HG02973 (cell line): ENCODE results near the gene STK32C.
"Not testable (repeated sequence)": the region's sequence is repeated elsewhere in the genome, so short reads cannot be mapped to it uniquely, and the experiment has no call there.

Source experiments
- ATAC-seq: cut with Tn5 transposase; IDR thresholded peaks from one replicate; pipeline ENCODE4 v1.9.1; 2021; ENCODE audit warnings: moderate library complexity; ENCODE audit not compliant: unreplicated experiment

STK32C gene

DNA sequence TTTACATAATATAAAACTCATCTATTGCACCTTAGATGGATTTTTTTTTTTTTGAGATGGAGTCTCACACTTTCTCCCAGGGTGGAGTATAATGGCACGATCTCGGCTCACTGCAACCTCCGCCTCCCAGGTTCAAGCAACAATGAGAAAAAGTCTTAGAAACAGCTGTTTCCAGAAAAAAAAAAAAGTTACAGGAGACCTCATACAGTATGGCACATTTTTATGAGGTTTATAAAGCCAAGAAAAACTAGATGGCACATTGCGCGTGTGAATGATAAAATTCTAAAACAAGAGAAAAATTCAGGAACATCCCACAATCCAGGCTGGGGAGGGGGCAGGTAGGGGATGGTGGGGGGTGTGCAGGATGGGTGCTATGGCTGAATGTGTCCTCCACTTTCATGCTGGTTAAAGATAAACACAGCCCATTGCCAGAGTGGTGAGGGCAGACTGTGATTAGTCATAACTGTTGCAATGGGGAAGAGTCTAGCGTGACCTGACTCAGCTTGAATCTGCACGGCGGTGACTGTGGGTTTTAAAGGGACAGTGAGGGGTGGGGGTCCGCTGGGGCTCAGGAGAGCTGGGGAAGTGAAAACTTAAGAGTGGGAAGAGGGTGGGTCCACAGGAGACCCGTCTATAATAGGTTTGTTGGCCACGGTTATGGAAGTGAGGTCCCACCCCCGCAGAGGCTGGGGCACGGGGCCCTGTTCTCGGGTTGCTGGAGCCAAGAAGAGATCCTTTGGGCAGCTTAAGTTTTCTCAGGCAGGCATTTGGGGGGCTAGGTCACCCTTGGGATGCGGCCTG lies 12.3 kb upstream of the STK32C start:
- peak; percentile 99 for ATAC-seq

DNA sequence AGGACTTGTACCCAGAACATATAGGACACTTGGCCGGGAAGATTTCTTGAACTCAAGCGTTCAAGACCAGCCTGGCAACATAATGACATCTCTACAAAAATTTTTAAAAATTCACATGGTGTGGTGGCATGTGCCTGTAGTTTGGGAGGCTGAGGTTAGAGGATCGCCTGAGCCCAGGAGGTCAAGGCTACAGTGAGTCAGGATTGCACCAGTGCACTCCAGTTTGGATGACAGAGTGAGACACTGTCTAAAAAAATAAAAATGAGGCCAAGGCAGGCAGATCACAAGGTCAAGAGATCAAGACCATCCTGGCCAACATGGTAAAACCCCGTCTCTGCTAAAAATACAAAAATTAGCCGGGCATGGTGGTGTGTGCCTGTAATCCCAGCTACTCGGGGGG lies 9.7 kb upstream of the STK32C start:
- not testable (repeated sequence) for ATAC-seq

DNA sequence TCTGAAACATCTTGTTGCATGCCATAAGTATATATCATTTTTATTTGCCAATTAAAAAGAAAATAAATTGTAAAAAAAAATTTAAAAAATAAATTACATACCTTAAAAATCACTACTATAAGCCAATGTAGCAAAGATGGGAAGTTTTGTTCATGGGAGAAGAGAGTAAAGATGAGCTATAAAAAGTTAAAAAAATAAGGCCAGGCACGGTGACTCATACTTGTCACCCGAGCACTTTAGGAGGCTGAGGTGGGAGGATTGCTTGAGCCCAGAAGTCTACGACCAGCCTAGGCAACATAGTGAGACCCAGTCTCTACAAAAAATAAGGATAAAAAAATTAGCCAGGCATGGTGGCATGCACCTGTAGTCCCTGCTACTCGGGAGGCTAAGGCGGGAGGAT lies 8.4 kb upstream of the STK32C start:
- ATAC-seq: no peak

DNA sequence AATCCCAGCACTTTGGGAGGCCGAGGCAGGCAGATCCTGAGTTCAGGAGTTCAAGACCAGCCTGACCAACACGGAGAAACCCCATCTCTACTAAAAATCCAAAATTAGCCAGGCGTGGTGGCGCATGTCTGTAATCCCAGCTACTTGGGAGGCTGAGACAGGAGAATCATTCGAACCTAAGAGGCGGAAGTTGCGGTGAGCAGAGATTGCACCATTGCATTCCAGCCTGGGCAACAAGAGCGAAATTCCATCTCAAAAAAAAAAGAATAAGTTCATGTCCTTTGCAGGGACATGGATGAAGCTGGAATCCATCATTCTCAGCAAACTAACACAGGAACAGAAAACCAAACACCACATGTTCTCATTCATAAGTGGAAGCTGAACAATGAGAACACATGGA lies 7.1 kb upstream of the STK32C start:
- ATAC-seq: not testable (repeated sequence)

DNA sequence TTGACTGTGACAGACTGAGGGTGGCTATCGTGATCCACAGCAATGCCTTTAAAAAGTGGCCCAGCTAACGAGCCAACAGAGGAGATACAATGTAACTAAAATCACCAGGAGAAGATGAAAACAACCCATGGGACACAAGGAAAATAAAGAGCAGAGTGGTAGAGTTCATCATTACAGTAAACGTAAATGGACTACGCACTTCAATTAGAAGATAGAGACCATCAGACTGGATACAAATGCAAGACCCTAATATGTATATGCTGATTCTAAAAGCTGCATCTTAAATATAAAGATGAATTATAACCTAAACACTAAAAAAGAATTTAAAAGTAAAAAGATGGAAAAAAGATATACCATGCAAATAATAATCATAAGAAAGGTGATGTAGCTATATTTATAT lies 6.6 kb upstream of the STK32C start:
- ATAC-seq: no peak

DNA sequence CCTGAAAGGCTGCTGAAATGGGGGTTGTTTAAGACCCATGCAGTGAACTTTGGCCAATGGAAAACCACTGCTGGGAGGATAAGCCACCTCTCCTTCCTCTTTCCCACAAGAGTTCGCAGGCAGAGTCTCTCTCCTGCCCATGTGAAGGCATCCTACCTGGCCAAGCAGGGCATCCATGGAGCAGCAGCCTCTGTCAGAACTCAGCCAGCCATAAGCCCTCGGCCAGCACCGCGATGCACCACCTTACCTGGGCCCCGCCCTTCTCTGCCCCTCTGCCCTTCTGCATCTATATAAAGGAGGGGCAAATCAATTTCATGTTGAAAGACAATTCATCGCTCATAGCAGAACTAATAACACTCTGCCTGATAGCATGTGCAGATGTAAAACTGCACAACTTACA lies 6.1 kb upstream of the STK32C start:
- no peak for ATAC-seq

DNA sequence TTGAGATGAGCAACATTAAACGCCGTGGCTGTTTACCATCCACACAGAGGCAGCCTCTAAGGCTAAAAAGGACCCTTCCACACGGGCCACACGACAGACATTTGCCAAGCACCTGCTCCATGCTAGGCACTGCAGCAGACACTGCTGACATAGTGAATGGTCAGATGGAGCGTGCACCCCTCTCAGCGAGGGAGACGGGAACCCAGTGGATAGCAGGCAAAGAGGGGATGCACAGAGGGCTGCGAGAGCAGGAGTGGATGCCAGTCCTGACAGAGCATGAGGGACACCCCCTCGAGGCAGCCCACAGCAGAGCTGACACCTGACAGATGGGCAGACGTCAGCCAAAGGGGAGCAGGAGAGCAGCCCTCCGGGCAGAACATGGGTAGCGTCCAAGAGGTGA lies 5.6 kb upstream of the STK32C start:
- ATAC-seq: no peak

DNA sequence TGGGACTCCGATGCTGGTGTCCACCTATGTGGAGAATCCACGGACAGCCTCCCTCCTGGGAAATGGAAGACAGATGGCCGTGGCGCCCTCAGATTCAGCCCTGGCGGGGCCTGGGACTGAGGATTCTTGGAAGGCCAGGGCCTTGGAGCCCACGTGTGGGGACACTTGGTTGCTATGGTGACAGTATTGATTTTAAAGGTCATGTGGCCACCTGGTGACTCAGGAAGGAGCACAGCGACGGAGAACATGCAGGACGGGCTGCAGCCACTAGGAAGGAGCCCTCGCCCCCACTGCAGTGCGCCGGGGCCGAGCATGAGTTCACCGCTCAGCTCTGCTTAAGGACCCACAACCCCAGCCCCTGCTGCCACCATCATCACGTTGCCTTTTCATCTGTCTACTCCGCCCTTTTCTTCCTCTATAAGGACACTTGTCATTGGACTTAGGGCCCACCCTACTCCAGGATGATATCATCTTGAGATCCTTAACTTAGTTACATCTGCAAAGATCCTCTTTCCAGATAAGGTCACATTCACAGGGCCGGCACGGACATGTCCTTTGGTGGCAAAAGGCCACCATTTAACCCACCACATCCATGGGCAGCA lies 3.7 kb upstream of the STK32C start:
- no peak for ATAC-seq

DNA sequence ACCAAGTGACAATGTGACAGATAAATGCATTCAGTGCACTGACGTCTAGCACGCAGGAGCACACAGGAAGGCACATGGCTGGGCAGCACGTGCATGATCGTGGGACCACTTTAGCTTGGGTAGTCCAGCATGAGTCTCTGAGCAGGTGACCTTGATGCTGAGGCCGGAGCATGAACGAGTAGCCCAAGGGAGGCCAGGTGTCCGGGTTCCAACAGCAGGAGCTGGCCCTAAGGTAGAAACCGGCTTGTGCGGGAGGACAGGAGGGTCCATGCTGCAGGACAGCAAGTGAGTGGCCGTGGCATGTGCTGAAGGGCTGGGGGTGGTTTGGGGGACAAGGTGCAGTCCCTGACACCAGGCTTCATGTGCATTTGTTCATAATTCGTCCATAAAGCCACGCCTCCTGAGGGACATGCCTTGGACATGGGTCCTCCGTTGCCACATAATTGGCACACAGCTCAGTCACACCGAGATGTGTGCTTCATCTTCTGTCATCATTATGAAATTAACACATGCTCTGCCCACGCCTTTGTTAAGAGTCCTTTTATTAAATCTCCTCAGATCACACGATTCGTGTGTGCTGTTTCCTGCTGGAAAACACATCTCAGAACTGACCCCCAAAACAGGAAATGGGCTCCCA lies 3.1 kb upstream of the STK32C start:
- ATAC-seq: no peak

DNA sequence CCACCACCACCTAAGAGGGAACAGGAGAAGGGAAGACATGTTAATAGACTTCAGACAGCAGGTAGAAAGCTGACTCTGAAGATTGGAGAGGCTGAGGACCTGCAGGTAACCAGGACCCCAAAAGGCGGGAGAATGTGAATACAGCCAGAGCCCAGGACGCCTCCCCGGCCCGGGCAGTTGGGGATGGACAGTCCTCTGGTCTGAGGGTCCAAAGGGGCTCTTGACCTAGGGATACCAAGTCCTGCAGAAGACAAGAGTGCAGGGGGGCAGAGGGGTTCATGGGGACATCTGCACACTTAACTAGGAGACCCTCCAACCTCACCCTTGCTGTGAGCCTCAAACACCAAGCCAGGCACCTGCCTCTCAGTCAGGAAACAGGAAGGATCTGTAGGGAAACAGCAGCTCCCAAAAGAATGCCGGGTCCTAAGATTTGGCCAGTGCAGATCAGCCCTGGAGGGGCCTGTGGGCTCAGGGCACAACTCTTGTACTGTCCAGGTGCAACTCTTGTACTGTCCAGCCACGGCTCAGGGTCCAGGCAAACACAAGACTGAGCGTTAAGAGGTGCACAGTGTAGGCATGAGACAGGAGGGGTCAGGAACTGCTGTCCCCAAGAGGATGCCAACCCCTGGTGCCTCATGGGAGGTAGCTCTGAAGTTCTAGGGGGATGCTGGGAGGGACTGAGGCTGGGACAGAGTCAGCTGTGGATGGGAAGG lies 2.3 kb upstream of the STK32C start:
- no peak for ATAC-seq

DNA sequence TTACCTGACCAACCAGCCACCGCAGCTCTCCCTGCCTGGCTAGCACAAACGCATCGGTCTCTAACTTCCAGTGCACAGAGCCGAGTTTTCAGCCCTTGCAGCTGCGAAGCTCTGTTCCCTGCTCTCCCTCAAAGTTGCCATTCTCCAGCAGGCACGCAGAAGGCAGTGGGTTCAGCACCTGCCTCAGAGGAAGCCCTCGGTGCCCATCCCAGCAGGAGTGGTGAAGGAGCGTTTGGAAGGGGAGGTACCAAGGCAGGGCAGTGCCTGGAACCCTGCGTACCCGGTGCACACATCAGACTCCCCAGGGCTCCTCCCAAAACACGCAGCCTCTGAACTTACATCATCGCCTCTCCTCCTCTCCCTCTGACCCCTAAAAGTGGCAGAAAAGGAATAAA lies 1.7 kb upstream of the STK32C start:
- ATAC-seq: no peak

DNA sequence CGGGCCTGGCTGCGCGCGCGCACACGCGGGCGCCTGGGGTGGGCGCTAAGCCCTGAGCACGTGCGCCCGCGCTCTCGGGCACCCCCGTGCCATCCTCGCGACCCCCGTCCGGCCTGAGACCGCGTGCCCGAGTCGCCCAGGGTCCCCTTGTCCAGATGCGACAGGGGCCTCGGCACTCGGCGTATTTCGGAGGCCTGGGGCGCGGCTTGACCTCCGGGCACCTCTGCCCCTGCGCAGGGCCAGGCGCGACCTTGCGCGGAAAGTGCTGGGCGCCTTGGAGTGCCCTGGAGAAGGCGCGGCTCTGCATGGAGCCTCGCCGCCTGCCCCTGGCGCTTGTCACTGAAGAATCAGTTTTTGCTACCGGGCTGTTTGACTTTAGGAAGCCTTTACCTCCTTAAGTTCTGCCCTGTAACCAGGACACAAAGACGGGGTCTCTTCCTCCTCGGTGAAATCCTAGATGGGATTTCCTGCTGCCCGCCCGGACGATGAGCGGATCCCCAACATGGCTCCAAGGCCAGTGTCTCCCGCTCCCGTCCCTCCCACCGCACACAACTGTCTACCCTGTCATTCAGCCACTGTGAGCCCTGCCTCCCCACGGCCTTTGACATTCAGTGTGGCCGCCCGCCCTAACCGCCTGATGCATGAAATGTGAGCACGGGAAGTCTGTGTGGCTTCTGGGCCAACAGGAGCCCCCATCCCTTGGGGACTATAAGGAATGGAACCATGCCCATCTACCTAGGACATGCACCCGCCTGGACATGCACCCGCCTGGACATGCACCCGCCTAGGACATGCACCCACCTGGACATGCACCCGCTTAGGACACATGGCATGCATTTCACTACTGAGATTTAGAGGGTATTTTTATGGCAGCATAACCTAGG lies 1.1 kb upstream of the STK32C start:
- ATAC-seq: no peak

DNA sequence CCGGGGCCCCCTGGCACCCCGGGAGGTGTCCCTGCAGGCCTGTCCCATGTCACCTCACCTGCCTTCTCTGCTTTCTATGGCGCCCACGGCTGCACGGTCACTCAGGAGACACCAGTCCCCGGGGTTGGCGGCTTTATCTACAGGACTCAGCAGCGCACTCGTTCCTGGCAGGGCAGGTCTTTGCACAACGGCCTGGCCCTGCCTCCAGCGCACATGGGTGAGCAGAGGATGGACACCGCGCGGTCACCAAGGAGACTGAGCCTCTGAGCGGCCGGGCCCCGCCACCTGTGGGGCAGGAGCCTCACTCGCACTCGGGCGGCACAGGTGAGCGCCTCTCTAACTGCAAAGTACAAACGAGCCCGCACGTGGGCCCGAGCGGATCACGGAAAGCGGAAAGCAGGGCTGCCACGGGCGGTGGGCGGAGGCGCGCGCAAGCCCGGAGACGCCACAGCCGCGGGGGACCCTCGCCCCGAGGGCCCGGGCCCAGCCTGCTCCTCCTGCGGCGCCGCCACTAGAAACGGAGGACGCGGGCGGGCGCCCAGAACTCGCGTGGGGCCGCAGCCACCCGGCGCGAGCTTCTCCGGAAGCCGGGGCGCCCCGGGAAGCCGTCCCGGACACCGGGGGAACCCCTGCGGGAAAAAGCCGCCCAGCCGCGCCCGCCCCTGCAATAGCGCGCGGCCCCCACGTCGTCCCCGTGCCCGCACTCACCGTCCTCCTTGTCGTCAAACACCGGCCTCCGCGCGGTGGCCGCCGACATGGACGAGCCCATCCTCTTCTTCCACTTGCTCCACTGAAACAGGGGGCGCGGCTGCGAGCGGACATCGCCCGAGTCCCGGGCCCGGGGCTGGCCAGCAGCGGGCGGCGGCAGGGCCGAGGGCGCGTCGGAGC lies 642 bp downstream of the STK32C start:
- peak; percentile 21 for ATAC-seq

DNA sequence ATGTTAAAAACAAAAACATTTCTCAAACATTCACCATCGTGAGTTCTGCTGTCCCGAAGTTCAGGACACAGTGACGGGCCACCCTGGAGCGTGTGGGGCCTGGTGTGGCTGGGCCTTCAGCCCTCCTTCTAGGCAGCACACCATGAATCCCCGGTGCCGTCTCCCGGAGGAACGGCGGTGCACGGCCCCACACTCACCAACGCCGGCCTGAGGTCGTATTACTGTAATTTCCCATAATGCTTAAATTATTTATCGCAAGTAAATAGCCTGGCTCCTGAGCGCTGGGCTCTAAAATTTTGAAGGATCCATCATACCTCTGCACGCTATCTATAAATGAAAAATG lies 1.4 kb downstream of the STK32C start:
- no peak for ATAC-seq

DNA sequence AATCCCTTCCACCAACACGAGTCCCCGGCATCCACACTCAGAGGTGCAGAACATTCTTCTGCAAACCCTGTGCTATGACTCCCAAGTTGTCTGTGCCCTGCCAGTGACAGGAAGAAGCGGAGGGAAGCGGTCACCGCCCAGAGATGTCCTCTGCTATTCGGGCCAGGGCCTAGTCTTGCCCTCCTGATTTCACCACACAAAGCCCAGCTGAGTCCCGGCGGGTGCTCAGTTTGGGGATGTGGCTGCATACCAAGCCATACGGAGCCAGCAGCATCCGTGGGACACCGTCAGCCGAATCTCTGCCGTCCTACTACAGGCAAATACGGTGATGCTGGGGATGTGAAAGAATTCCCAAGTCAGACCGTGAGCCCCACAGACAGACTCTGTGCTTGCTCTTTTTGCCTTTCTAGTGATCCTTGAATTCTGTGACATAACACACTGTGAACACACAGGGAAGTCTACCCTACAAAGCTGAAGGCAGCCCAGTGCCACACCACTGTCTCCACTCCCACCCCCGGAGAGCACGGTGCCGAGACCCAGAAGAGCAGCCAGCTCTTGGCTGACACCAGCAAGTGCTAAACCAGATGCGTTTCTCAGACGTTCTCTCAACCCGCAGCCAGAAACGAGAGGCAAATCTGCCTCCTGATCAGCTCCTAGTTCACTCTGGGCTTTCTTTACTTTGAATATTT lies 2.0 kb downstream of the STK32C start:
- no peak for ATAC-seq

DNA sequence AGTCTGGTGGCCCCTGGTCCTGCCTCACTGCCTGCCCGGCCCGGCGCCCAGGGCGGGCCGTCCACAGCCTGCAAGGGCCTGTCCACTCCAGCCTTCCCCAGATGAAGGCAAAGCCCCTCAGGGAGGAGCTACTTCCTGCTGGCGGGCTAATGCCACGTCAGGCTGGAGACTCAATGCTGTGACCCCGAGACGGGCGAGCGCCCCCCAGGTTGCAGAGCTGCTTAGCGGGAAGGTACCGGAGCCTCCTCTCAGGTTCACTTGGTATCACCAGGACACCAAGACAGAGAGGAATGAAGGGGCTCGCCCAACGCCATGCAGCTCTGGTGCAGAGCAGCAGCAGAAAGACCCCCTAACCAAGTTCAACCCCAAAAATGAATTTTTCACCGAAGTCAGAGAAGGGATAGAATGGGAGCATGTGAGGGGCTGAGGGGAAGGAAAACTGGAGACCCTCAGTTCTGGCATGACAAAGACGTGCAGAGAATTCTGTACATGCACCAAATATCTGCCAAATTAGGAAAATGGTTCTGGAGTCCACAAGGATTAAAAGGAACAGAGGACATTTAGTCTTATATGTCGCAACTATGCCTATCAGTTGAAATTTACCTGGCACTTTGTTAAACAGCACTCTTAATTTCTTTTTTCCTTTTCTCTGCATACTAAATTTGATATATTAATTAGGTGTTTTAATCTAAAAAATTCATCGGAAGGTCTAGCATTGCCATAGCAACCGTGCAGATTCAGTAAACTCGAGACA lies 2.8 kb downstream of the STK32C start:
- ATAC-seq: no peak

DNA sequence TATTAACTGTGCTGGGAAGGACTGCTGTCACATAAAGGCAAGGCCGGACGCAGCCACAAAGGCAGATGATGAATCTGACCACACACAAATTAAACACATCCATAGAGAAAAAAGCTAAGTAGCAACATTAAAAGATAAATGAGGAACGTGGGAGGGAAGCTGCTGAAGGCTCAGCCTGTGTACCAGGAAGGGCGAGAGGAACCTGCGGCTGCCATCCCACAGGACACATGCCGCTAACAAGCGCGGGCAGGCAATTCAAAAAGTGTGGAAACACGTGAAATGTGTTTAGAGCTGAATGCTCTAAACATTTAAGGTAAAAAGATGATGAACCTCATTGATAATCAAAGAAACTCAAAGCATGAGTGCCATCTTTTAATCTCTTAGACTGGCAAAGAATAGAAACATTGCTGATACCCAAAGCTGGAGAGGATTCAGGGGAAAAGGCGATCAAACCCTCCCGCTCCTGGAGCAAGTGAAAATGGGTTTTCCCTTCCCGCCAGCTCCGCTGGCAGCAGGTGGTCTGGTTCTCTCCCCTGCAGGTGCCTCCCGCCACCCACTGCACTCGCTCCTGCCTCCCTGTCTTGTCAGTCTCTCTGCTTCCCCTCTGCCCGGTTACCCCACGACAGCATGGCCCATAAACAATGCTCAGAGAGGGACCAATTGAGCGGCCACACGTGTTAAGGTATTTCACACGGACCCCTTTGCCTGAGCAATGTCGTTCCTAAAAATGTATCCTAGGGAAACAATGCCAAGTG lies 4.2 kb downstream of the STK32C start:
- no peak for ATAC-seq
